H1 (cell line): ENCODE measurements around the gene CCSER2.

Source experiments
- CHD2 ChIP-seq: IDR thresholded peaks from 2 replicates; pipeline ENCODE4 v1.6.1; 2012; ENCODE audit warnings: low read length, improper control_type of control experiment
- CTCF ChIP-seq, 3 experiments: IDR thresholded peaks; 1 replicate in 2 of 3; 2 replicates in 1 of 3; pipeline versions ENCODE4 v1.5.1 to v1.6.1; 2011; ENCODE audit warnings: low read length in 3 of 3, mild to moderate bottlenecking in 3 of 3, inconsistent platforms in 2 of 3, low read depth in 1 of 3, moderate library complexity in 1 of 3; ENCODE audit not compliant: insufficient read depth in 1 of 3; ENCODE audit errors: control extremely low read depth in 1 of 3
- EZH2 ChIP-seq: fragments of 200-600 bp; sonication (generic); IDR thresholded peaks from 2 replicates; pipeline ENCODE4 v1.7.1; 2012; ENCODE audit warnings: low read depth, mild to moderate bottlenecking, moderate library complexity, low read length, inconsistent platforms; ENCODE audit not compliant: severe bottlenecking
- JUN ChIP-seq: IDR thresholded peaks from 2 replicates; pipeline ENCODE4 v1.6.1; 2011; ENCODE audit warnings: low read depth, mild to moderate bottlenecking, improper control_type of control experiment, low read length
- JUND ChIP-seq: IDR thresholded peaks from 2 replicates; pipeline ENCODE4 v1.6.1; 2011; ENCODE audit warnings: mild to moderate bottlenecking, improper control_type of control experiment, low read length
- POLR2A ChIP-seq, 2 experiments: IDR thresholded peaks; 1 replicate in 1 of 2; 2 replicates in 1 of 2; pipeline ENCODE4 v1.6.1; 2011; ENCODE audit warnings: low read depth in 2 of 2, low read length in 2 of 2, mild to moderate bottlenecking in 2 of 2; ENCODE audit errors: control extremely low read depth in 1 of 2

GRCh38 chr10:84321902-84322301 lies 6.5 kb upstream of the CCSER2 start:
- TF ChIP-seq CHD2: no peak
- no peak for TF ChIP-seq CTCF (IDR thresholded peaks at IDR 0.05; ENCODE audit: control extremely low read depth in 1 of 3, insufficient read depth in 1 of 3, low read depth in 1 of 3, low read length in 3 of 3)
- TF ChIP-seq EZH2: no peak
- TF ChIP-seq POLR2A (IDR thresholded peaks at IDR 0.05; ENCODE audit: control extremely low read depth in 1 of 2, low read depth in 2 of 2, low read length in 2 of 2): no peak
- no peak for TF ChIP-seq JUND
- TF ChIP-seq JUN: no peak
